H9 (cell line): ENCODE measurements around the gene USP40. TPM values are rescaled to one million over a fixed set of nuclear protein-coding genes. Genes with fewer than 3 reads are reported as not detected.
"Not testable (repeated sequence)": the region's sequence is repeated elsewhere in the genome, so short reads cannot be mapped to it uniquely, and the experiment has no call there.

Experiments used
- DNase-seq: peaks from one replicate; pipeline ENCODE4 v3.0.0-alpha.2; 2017
- H2AFZ ChIP-seq: one replicate; pipeline ENCODE4 v1.6.1; 2013; ENCODE audit warnings: mild to moderate bottlenecking, low read length, control low read depth, moderate library complexity
- H2AK5ac ChIP-seq: 2 replicates; pipeline ENCODE4 v1.6.1; 2013; ENCODE audit warnings: low read length, control low read depth, mixed read lengths; ENCODE audit not compliant: insufficient read length
- H2BK120ac ChIP-seq: one replicate; pipeline ENCODE4 v1.6.1; 2013; ENCODE audit warnings: low read depth, mild to moderate bottlenecking, low read length, control low read depth, inconsistent platforms; ENCODE audit not compliant: poor library complexity, severe bottlenecking
- H2BK12ac ChIP-seq: 2 replicates; pipeline ENCODE4 v1.6.1; 2013; ENCODE audit warnings: low read length, control low read depth, mixed read lengths, low read depth; ENCODE audit not compliant: insufficient read length
- H2BK15ac ChIP-seq: 2 replicates; pipeline ENCODE4 v1.6.1; 2013; ENCODE audit warnings: low read depth, low read length, control low read depth
- H2BK20ac ChIP-seq: one replicate; pipeline ENCODE4 v1.6.1; 2013; ENCODE audit warnings: low read depth, mild to moderate bottlenecking, low read length, control low read depth, inconsistent platforms; ENCODE audit not compliant: poor library complexity, severe bottlenecking
- H2BK5ac ChIP-seq: 2 replicates; pipeline ENCODE4 v1.6.1; 2013; ENCODE audit warnings: low read length, control low read depth, mixed read lengths; ENCODE audit not compliant: insufficient read length
- H3K14ac ChIP-seq: 2 replicates; pipeline ENCODE4 v1.6.1; 2013; ENCODE audit warnings: low read length, control low read depth; ENCODE audit not compliant: insufficient read depth
- H3K18ac ChIP-seq: 2 replicates; pipeline ENCODE4 v1.6.1; 2013; ENCODE audit warnings: low read depth, mild to moderate bottlenecking, mixed read lengths, low read length, control low read depth; ENCODE audit not compliant: insufficient read length
- H3K23ac ChIP-seq: 2 replicates; pipeline ENCODE4 v1.6.1; 2013; ENCODE audit warnings: low read length, control low read depth, mixed read lengths, low read depth; ENCODE audit not compliant: insufficient read length
- H3K23me2 ChIP-seq: 2 replicates; pipeline ENCODE4 v1.6.1; 2013; ENCODE audit warnings: low read depth, mild to moderate bottlenecking, mixed read lengths, low read length, control low read depth; ENCODE audit not compliant: insufficient read length, poor library complexity, severe bottlenecking
- H3K27ac ChIP-seq: 2 replicates; pipeline ENCODE4 v1.5.1; 2013; ENCODE audit warnings: low read length, control low read depth, mixed read lengths, low read depth; ENCODE audit not compliant: insufficient read length
- H3K27me3 ChIP-seq: 2 replicates; pipeline ENCODE4 v1.6.1; 2013; ENCODE audit warnings: low read length, control low read depth, inconsistent platforms; ENCODE audit not compliant: insufficient read depth
- H3K4ac ChIP-seq: 2 replicates; pipeline ENCODE4 v1.6.1; 2013; ENCODE audit warnings: low read depth, mild to moderate bottlenecking, control low read depth, inconsistent platforms, low read length, moderate library complexity
- H3K4me1 ChIP-seq: 2 replicates; pipeline ENCODE4 v1.6.1; 2013; ENCODE audit warnings: low read length, control low read depth, inconsistent platforms; ENCODE audit not compliant: insufficient read depth
- H3K4me2 ChIP-seq: 2 replicates; pipeline ENCODE4 v1.6.1; 2013; ENCODE audit warnings: low read length, control low read depth, mixed read lengths; ENCODE audit not compliant: insufficient read length, insufficient read depth
- H3K56ac ChIP-seq: 2 replicates; pipeline ENCODE4 v1.6.1; 2013; ENCODE audit warnings: low read depth, mild to moderate bottlenecking, mixed read lengths, low read length, control low read depth; ENCODE audit not compliant: insufficient read length
- H3K79me1 ChIP-seq: 2 replicates; pipeline ENCODE4 v1.6.1; 2013; ENCODE audit warnings: low read depth, mild to moderate bottlenecking, moderate library complexity, low read length, control low read depth, inconsistent platforms; ENCODE audit not compliant: insufficient read depth, poor library complexity, severe bottlenecking
- H3K79me2 ChIP-seq: 2 replicates; pipeline ENCODE4 v1.6.1; 2013; ENCODE audit warnings: low read length, control low read depth, inconsistent platforms; ENCODE audit not compliant: insufficient read depth
- H3K9ac ChIP-seq: 2 replicates; pipeline ENCODE4 v1.6.1; 2013; ENCODE audit warnings: low read length, control low read depth, mixed read lengths; ENCODE audit not compliant: insufficient read length; ENCODE audit errors: extremely low read depth
- H3K9me3 ChIP-seq: one replicate; pipeline ENCODE4 v1.6.1; 2013; ENCODE audit warnings: low read depth, low read length, inconsistent platforms; ENCODE audit not compliant: control insufficient read depth
- H3T11ph ChIP-seq: one replicate; pipeline ENCODE4 v1.6.1; 2013; ENCODE audit warnings: mild to moderate bottlenecking, low read length, control low read depth, inconsistent platforms
- H4K20me1 ChIP-seq: one replicate; pipeline ENCODE4 v1.6.1; 2013; ENCODE audit not compliant: control insufficient read depth, insufficient read length, insufficient read depth
- H4K5ac ChIP-seq: 2 replicates; pipeline ENCODE4 v1.6.1; 2013; ENCODE audit warnings: low read depth, mild to moderate bottlenecking, mixed read lengths, low read length, control low read depth; ENCODE audit not compliant: insufficient read length
- H4K8ac ChIP-seq: replicated peaks from 2 replicates; pipeline ENCODE4 v1.6.1; 2013; ENCODE audit warnings: low read length, control low read depth, mixed read lengths, low read depth; ENCODE audit not compliant: insufficient read length
- H4K91ac ChIP-seq: 2 replicates; pipeline ENCODE4 v1.6.1; 2013; ENCODE audit warnings: low read depth, mild to moderate bottlenecking, moderate library complexity, mixed read lengths, low read length, control low read depth; ENCODE audit not compliant: insufficient read length
- H3K27ac Mint-ChIP-seq, 3 experiments: 2 replicates in 2 of 3; 3 replicates in 1 of 3; pipeline ENCODE4 v1.8.0; 2020 to 2021; ENCODE audit warnings: mixed read lengths in 3 of 3, mild to moderate bottlenecking in 1 of 3, moderate library complexity in 1 of 3
- H3K27me3 Mint-ChIP-seq: 2 replicates; pipeline ENCODE4 v1.8.0; 2021; ENCODE audit warnings: low read depth, mild to moderate bottlenecking, moderate library complexity, mixed read lengths
- H3K36me3 Mint-ChIP-seq, 3 experiments: 2 replicates in 2 of 3; 3 replicates in 1 of 3; pipeline ENCODE4 v1.8.0; 2020 to 2021; ENCODE audit warnings: low read depth in 3 of 3, mixed read lengths in 3 of 3; ENCODE audit not compliant: insufficient read depth in 1 of 3
- H3K4me1 Mint-ChIP-seq, 2 experiments: 2 replicates each; pipeline ENCODE4 v1.8.0; 2020; ENCODE audit warnings: mixed read lengths in 2 of 2
- H3K4me3 Mint-ChIP-seq, 2 experiments: 2 replicates in 1 of 2; 3 replicates in 1 of 2; pipeline ENCODE4 v1.8.0; 2020 to 2021; ENCODE audit warnings: mild to moderate bottlenecking in 2 of 2, mixed read lengths in 2 of 2, moderate library complexity in 1 of 2
- H3K9me3 Mint-ChIP-seq, 2 experiments: 2 replicates in 1 of 2; 3 replicates in 1 of 2; pipeline ENCODE4 v1.8.0; 2020; ENCODE audit warnings: mild to moderate bottlenecking in 2 of 2, mixed read lengths in 2 of 2, moderate library complexity in 1 of 2
- CTCF ChIP-seq: fragments of 200-600 bp; sonication (generic); conservative IDR thresholded peaks from 3 replicates; pipeline ENCODE4 v1.8.0; 2021; ENCODE audit warnings: antibody characterized with exemption, mild to moderate bottlenecking
- WGBS: extraction: QIAGEN DNeasy Blood & Tissue Kit; methylation state at CpG from one replicate; pipeline ENCODE4 v1.1.7; 2013; ENCODE audit warnings: missing lambda C conversion rate, low lambda C conversion rate, mixed read lengths; ENCODE audit not compliant: insufficient read length; ENCODE audit errors: extremely low coverage; 5-methylcytosine and 5-hydroxymethylcytosine counted together
- total RNA-seq: library from RNA; stranded (reverse); gene quantifications from 2 replicates; pipeline ENCODE4 v1.2.1, GENCODE V29; 2021

The USP40 gene
- total RNA-seq, 1 experiment from 2014 or later = 7.5 TPM

GRCh38 chr2:233584210-233584609, 17.6 kb upstream of the USP40 start:
- no peaks in the 10 kb centered on the region for H4K20me1 ChIP-seq
- Mint-ChIP-seq H3K4me1 (peaks cover 5 to 14% of the 10 kb centered on the region in 2 experiments), H3K27ac (no peak overlapping the region), H3K4me3 (no peak overlapping the region), H3K27me3 (peaks cover 2% of the 10 kb centered on the region; the same call in 1 of the 2 replicates), H3K36me3 (peaks cover 0 to 12% (median 2%) of the 10 kb centered on the region in 3 experiments; a peak in 4 of 7 replicates), H3K9me3 (peaks cover 6 to 11% of the 10 kb centered on the region in 2 experiments; a peak in 4 of 5 replicates)
- no peaks in the 10 kb centered on the region for H3K23me2 ChIP-seq
- DNase-seq = no peak
- H3T11ph ChIP-seq = no peak overlapping the region
- H3K9me3 ChIP-seq = no peaks in the 10 kb centered on the region
- H3K14ac ChIP-seq = no peak overlapping the region
- no peak overlapping the region for H4K5ac ChIP-seq
- H3K27me3 ChIP-seq = no peaks in the 10 kb centered on the region
- no peak overlapping the region for H3K23ac ChIP-seq
- H2AFZ ChIP-seq = no peak overlapping the region
- H3K79me2 ChIP-seq = no peaks in the 10 kb centered on the region
- no peak overlapping the region for H3K18ac ChIP-seq
- H4K8ac ChIP-seq = no peak overlapping the region
- H2BK5ac ChIP-seq = no peak overlapping the region
- no peak for TF ChIP-seq CTCF
- no peaks in the 10 kb centered on the region for H3K4me1 ChIP-seq
- H2BK20ac ChIP-seq = no peak overlapping the region
- no peak overlapping the region for H2AK5ac ChIP-seq
- H2BK120ac ChIP-seq = no peak overlapping the region
- no peak overlapping the region for H3K56ac ChIP-seq
- no peak overlapping the region for H2BK12ac ChIP-seq
- no CpG with 5 or more reads among the region's 1 CpG for WGBS
- H3K4ac ChIP-seq = no peak overlapping the region
- H4K91ac ChIP-seq = no peak overlapping the region
- no peak overlapping the region for H3K4me2 ChIP-seq
- no peak overlapping the region for H3K9ac ChIP-seq
- no peaks in the 10 kb centered on the region for H3K79me1 ChIP-seq
- H3K27ac ChIP-seq = no peak overlapping the region
- H2BK15ac ChIP-seq = no peak overlapping the region

GRCh38 chr2:233583217-233583965, 16.8 kb upstream of the USP40 start:
- not testable (repeated sequence) for H3K79me2 ChIP-seq, H3K27me3 Mint-ChIP-seq, H4K91ac ChIP-seq, H3K18ac ChIP-seq, H3T11ph ChIP-seq, H2BK12ac ChIP-seq, H2BK120ac ChIP-seq, H4K20me1 ChIP-seq, H3K23ac ChIP-seq, H3K27me3 ChIP-seq, H3K4me2 ChIP-seq, H3K9me3 ChIP-seq, H2AK5ac ChIP-seq, H3K9ac ChIP-seq, H4K8ac ChIP-seq, H4K5ac ChIP-seq, H3K23me2 ChIP-seq, H3K56ac ChIP-seq, H3K4ac ChIP-seq, H2AFZ ChIP-seq, H2BK15ac ChIP-seq, H2BK5ac ChIP-seq, H2BK20ac ChIP-seq, H3K4me1 ChIP-seq, H3K27ac ChIP-seq, H3K79me1 ChIP-seq
- WGBS = no CpG with 5 or more reads among the region's 35 CpGs
- H3K4me3 Mint-ChIP-seq = peak overlapping the region; percentile 28 to 50; a peak in 4 of 5 replicates
- peaks cover 5 to 14% of the 10 kb centered on the region in 2 experiments for H3K4me1 Mint-ChIP-seq
- H3K14ac ChIP-seq = peak overlapping the region; percentile 92
- DNase-seq = peak; percentile 34
- peaks cover 0 to 12% (median 2%) of the 10 kb centered on the region in 3 experiments; a peak in 4 of 7 replicates for H3K36me3 Mint-ChIP-seq
- peak overlapping the region; percentile 32 to 97 (median 79); a peak in 5 of 7 replicates for H3K27ac Mint-ChIP-seq
- peaks cover 6 to 11% of the 10 kb centered on the region in 2 experiments; a peak in 4 of 5 replicates for H3K9me3 Mint-ChIP-seq
